Mucosa of gallbladder (tissue), 1 donor: ENCODE measurements around the gene PDGFD. TPM values are rescaled to one million over a fixed set of nuclear protein-coding genes. Genes with fewer than 3 reads are reported as not detected.
"Not testable (repeated sequence)": the region's sequence is repeated elsewhere in the genome, so short reads cannot be mapped to it uniquely, and the experiment has no call there.

ENCODE experiments used
- DNase-seq: peaks from one replicate; pipeline ENCODE4 v3.0.0-alpha.2; 2020; ENCODE audit warnings: low spot score
- total RNA-seq: library from RNA; stranded (reverse); gene quantifications from one replicate; pipeline ENCODE4 v1.2.1, GENCODE V29; 2021
- donor health status: DM: no; HTN: no; CAD: no.

Gene PDGFD
- total RNA-seq, 1 donor from 2014 or later: 37.6 TPM

- no peak for DNase-seq
Measured at GRCh38 chr11:104054911-104055529, 108.9 kb downstream of the PDGFD start.

- no peak for DNase-seq
Measured at GRCh38 chr11:104053743-104054478, 110.0 kb downstream of the PDGFD start.

GRCh38 chr11:104051778-104052177 lies 112.2 kb downstream of the PDGFD start:
- no peak for DNase-seq

GRCh38 chr11:104049116-104049515 lies 114.8 kb downstream of the PDGFD start:
- no peak for DNase-seq

- not testable (repeated sequence) for DNase-seq
Measured at GRCh38 chr11:104046858-104047257, 117.1 kb downstream of the PDGFD start.

- no peak for DNase-seq
Measured at GRCh38 chr11:104046331-104046730, 117.6 kb downstream of the PDGFD start.

GRCh38 chr11:104043678-104044239 lies 120.2 kb downstream of the PDGFD start:
- no peak for DNase-seq

GRCh38 chr11:104043142-104043541 lies 120.8 kb downstream of the PDGFD start:
- no peak for DNase-seq

GRCh38 chr11:104041792-104042191 lies 122.2 kb downstream of the PDGFD start:
- no peak for DNase-seq

GRCh38 chr11:104036995-104037394 lies 127.0 kb downstream of the PDGFD start:
- DNase-seq: no peak

- DNase-seq: no peak
Measured at GRCh38 chr11:104036588-104036987, 127.4 kb downstream of the PDGFD start, which contains the start of gene DDI1. Gene DDI1, plus strand, starts transcription at chr11:104036640. Its CDS starts 183 bp downstream, at chr11:104036823.

GRCh38 chr11:104033561-104033960 lies 130.4 kb downstream of the PDGFD start:
- DNase-seq: no peak

- peak; percentile 64 for DNase-seq
Measured at GRCh38 chr11:104033134-104033533, 130.8 kb downstream of the PDGFD start.

- no peak for DNase-seq
Measured at GRCh38 chr11:104028476-104029263, 135.3 kb downstream of the PDGFD start.

GRCh38 chr11:104024572-104024971 lies 139.4 kb downstream of the PDGFD start:
- no peak for DNase-seq

- no peak for DNase-seq
Measured at GRCh38 chr11:104015649-104016415, 148.1 kb downstream of the PDGFD start.

GRCh38 chr11:104011044-104011443 lies 152.9 kb downstream of the PDGFD start:
- DNase-seq: no peak

- DNase-seq: no peak
Measured at GRCh38 chr11:104009744-104010143, 154.2 kb downstream of the PDGFD start.

GRCh38 chr11:104005234-104005855 lies 158.6 kb downstream of the PDGFD start:
- DNase-seq: no peak

GRCh38 chr11:104003491-104003890 lies 160.5 kb downstream of the PDGFD start:
- no peak for DNase-seq

GRCh38 chr11:104001561-104002056 lies 162.3 kb downstream of the PDGFD start:
- DNase-seq: no peak
